Hepatocyte (in vitro differentiated cells): ENCODE measurements around the gene SQOR. TPM values are rescaled to one million over a fixed set of nuclear protein-coding genes. Genes with fewer than 3 reads are reported as not detected.
A peak's percentile ranks its signal among the peaks of the same experiment; 100 is the strongest.

Experiments
- DNase-seq: peaks from one replicate; pipeline ENCODE4 v3.0.0-alpha.2; 2016; ENCODE audit warnings: low spot score
- H2AFZ ChIP-seq: fragments of 200-600 bp; sonication (generic); 2 replicates; pipeline ENCODE4 v1.6.0; 2016; ENCODE audit warnings: antibody characterized with exemption, mild to moderate bottlenecking
- H3K27ac ChIP-seq: fragments of 200-600 bp; sonication (generic); 2 replicates; pipeline ENCODE4 v1.5.1; 2016; ENCODE audit warnings: mild to moderate bottlenecking
- H3K27me3 ChIP-seq: fragments of 200-600 bp; sonication (generic); 2 replicates; pipeline ENCODE4 v1.6.1; 2016
- H3K36me3 ChIP-seq: fragments of 200-600 bp; sonication (generic); replicated peaks from 2 replicates; pipeline ENCODE4 v1.5.1; 2016; ENCODE audit warnings: low read depth; ENCODE audit not compliant: insufficient read depth
- H3K4me1 ChIP-seq: fragments of 200-600 bp; sonication (generic); 2 replicates; pipeline ENCODE4 v1.5.1; 2016; ENCODE audit warnings: mild to moderate bottlenecking, moderate library complexity; ENCODE audit not compliant: insufficient read depth
- H3K4me2 ChIP-seq: fragments of 200-600 bp; sonication (generic); 2 replicates; pipeline ENCODE4 v1.6.0; 2016
- H3K4me3 ChIP-seq: fragments of 200-600 bp; sonication (generic); 2 replicates; pipeline ENCODE4 v1.5.1; 2016; ENCODE audit warnings: mild to moderate bottlenecking
- H3K79me2 ChIP-seq: fragments of 200-600 bp; sonication (generic); 2 replicates; pipeline ENCODE4 v1.6.0; 2017; ENCODE audit warnings: mild to moderate bottlenecking
- H3K9me2 ChIP-seq: fragments of 200-600 bp; sonication (generic); replicated peaks from 2 replicates; pipeline ENCODE4 v1.6.0; 2017; ENCODE audit warnings: mild to moderate bottlenecking; ENCODE audit not compliant: insufficient read depth
- H3K9me3 ChIP-seq: fragments of 200-600 bp; sonication (generic); 2 replicates; pipeline ENCODE4 v1.5.1; 2016; ENCODE audit warnings: low read depth, mild to moderate bottlenecking
- H4K20me1 ChIP-seq: fragments of 200-600 bp; sonication (generic); 2 replicates; pipeline ENCODE4 v1.6.0; 2016; ENCODE audit warnings: mild to moderate bottlenecking; ENCODE audit not compliant: insufficient read depth, poor library complexity, severe bottlenecking
- CTCF ChIP-seq: fragments of 200-600 bp; sonication (generic); IDR thresholded peaks from 2 replicates; pipeline ENCODE4 v1.5.1; 2016; ENCODE audit warnings: antibody characterized with exemption, mild to moderate bottlenecking; ENCODE audit not compliant: poor library complexity
- EZH2 ChIP-seq: fragments of 200-600 bp; sonication (generic); IDR thresholded peaks from 2 replicates; pipeline ENCODE4 v1.6.1; 2016; ENCODE audit warnings: antibody characterized with exemption, mild to moderate bottlenecking, borderline replicate concordance
- EZH2phosphoT487 ChIP-seq: fragments of 200-600 bp; sonication (generic); IDR thresholded peaks from one replicate; pipeline ENCODE4 v1.6.1; 2018; ENCODE audit warnings: antibody characterized with exemption, mild to moderate bottlenecking, low read depth, moderate library complexity; ENCODE audit not compliant: unreplicated experiment, severe bottlenecking
- WGBS: methylation state at CpG from one replicate; pipeline ENCODE4 v1.1.6; 2016; ENCODE audit warnings: low lambda C conversion rate; ENCODE audit errors: missing lambda C conversion rate; 5-methylcytosine and 5-hydroxymethylcytosine counted together
- polyA plus RNA-seq: library from polyadenylated mRNA; unstranded; fragments of >200 nt; fragmentation: Nextera tagmentation; extraction: Ambion mirVana; gene quantifications from 2 replicates; pipeline ENCODE4 v1.2.1, GENCODE V29; 2016
- total RNA-seq: library from RNA; depleted of rRNA; stranded (reverse); fragments of >200 nt; gene quantifications from 2 replicates; pipeline ENCODE4 v1.2.3, GENCODE V29; 2014

Gene SQOR
- total and polyA plus RNA-seq, 2 experiments from 2014 or later: 30.1 to 37.0 TPM

- no peak for DNase-seq
- Histone ChIP-seq H3K27me3 (no peaks in the 10 kb centered on the region), H3K4me1 (no peaks in the 10 kb centered on the region), H3K79me2 (no peaks in the 10 kb centered on the region), H3K4me2 (no peak overlapping the region), H2AFZ (no peak overlapping the region), H4K20me1 (no peaks in the 10 kb centered on the region), H3K27ac (no peak overlapping the region), H3K4me3 (no peak overlapping the region), H3K9me3 (no peaks in the 10 kb centered on the region), H3K36me3 (no peaks in the 10 kb centered on the region), H3K9me2 (no peaks in the 10 kb centered on the region)
- WGBS: 91% methylated on average over 5 of the region's 5 CpGs
- TF ChIP-seq CTCF: no peak
- no peak for TF ChIP-seq EZH2
- no peak for TF ChIP-seq EZH2phosphoT487
These were observed 16.0 kb upstream of the SQOR start for GRCh38 chr15:45618813-45619212.

- Histone ChIP-seq H3K9me2 (no peaks in the 10 kb centered on the region), H3K4me1 (no peaks in the 10 kb centered on the region), H2AFZ (no peak overlapping the region), H3K79me2 (no peaks in the 10 kb centered on the region), H3K27me3 (no peaks in the 10 kb centered on the region), H3K27ac (no peak overlapping the region), H3K9me3 (peaks cover 16% of the 10 kb centered on the region), H3K4me3 (no peak overlapping the region), H3K36me3 (no peaks in the 10 kb centered on the region), H3K4me2 (no peak overlapping the region), H4K20me1 (no peaks in the 10 kb centered on the region)
- no peak for DNase-seq
- 92% methylated on average over 7 of the region's 7 CpGs for WGBS
- TF ChIP-seq EZH2 (no peak), CTCF (no peak), EZH2phosphoT487 (no peak)
These were observed 6.7 kb upstream of the SQOR start for GRCh38 chr15:45628136-45628535.

- DNase-seq: peak; percentile 19
- Histone ChIP-seq H3K4me2 (peak overlapping the region; percentile 41), H3K9me3 (peaks cover 13% of the 10 kb centered on the region), H3K79me2 (peaks cover 2% of the 10 kb centered on the region), H3K4me3 (no peak overlapping the region), H3K36me3 (no peaks in the 10 kb centered on the region), H2AFZ (peak overlapping the region; percentile 20), H3K27ac (no peak overlapping the region), H3K4me1 (peaks cover 5% of the 10 kb centered on the region), H3K27me3 (no peaks in the 10 kb centered on the region), H4K20me1 (no peaks in the 10 kb centered on the region), H3K9me2 (no peaks in the 10 kb centered on the region)
- TF ChIP-seq CTCF (no peak), EZH2 (no peak), EZH2phosphoT487 (no peak)
- WGBS: 76% methylated on average over 7 of the region's 7 CpGs
These were observed 3.7 kb upstream of the SQOR start for GRCh38 chr15:45630917-45631691.
